Measurements from ENCODE around the gene TMEM45A. TPM values are rescaled to one million over a fixed set of nuclear protein-coding genes. Genes with fewer than 3 reads are reported as not detected.

Gene TMEM45A
- total and polyA plus RNA-seq, 4 donors, result 16.7 to 31.3 (median 21.5) TPM

GRCh38 chr3:100480081-100480480 is 12.3 kb upstream of the TMEM45A start:
- H3K4me3 ChIP-seq (ENCODE audit: low read depth, low read length), result no peak overlapping the region
- H3K27me3 ChIP-seq (ENCODE audit: control insufficient read depth, insufficient read depth, low read length), result no peaks in the 10 kb centered on the region
- no peaks in the 10 kb centered on the region for H3K4me1 ChIP-seq (ENCODE audit: control insufficient read depth, insufficient read depth, low read length)
- H3K9me3 ChIP-seq (ENCODE audit: control insufficient read depth, insufficient read depth, low read length), result no peaks in the 10 kb centered on the region
- no peak for DNase-seq (ENCODE audit: low read depth in 4 of 6, low spot score in 6 of 6)
- H3K27ac ChIP-seq (ENCODE audit: low read depth, low read length), result no peak overlapping the region
- H3K36me3 ChIP-seq (ENCODE audit: control insufficient read depth, insufficient read depth, low read length), result no peaks in the 10 kb centered on the region
- 79% methylated on average over 3 of the region's 5 CpGs for WGBS (ENCODE audit: insufficient coverage)

GRCh38 chr3:100482176-100482575 is 10.2 kb upstream of the TMEM45A start:
- no peak overlapping the region for H3K4me3 ChIP-seq (ENCODE audit: low read depth, low read length)
- no peaks in the 10 kb centered on the region for H3K9me3 ChIP-seq (ENCODE audit: control insufficient read depth, insufficient read depth, low read length)
- H3K4me1 ChIP-seq (ENCODE audit: control insufficient read depth, insufficient read depth, low read length), result no peaks in the 10 kb centered on the region
- no peaks in the 10 kb centered on the region for H3K36me3 ChIP-seq (ENCODE audit: control insufficient read depth, insufficient read depth, low read length)
- H3K27me3 ChIP-seq (ENCODE audit: control insufficient read depth, insufficient read depth, low read length), result no peaks in the 10 kb centered on the region
- no peak for DNase-seq (ENCODE audit: low read depth in 4 of 6, low spot score in 6 of 6)
- H3K27ac ChIP-seq (ENCODE audit: low read depth, low read length), result no peak overlapping the region
- WGBS (ENCODE audit: insufficient coverage), result no CpG with 5 or more reads among the region's 2 CpGs

GRCh38 chr3:100483529-100483928 is 8.9 kb upstream of the TMEM45A start:
- Histone ChIP-seq H3K27me3 (ENCODE audit: control insufficient read depth, insufficient read depth, low read length) (no peaks in the 10 kb centered on the region), H3K4me1 (ENCODE audit: control insufficient read depth, insufficient read depth, low read length) (no peaks in the 10 kb centered on the region), H3K36me3 (ENCODE audit: control insufficient read depth, insufficient read depth, low read length) (no peaks in the 10 kb centered on the region), H3K9me3 (ENCODE audit: control insufficient read depth, insufficient read depth, low read length) (no peaks in the 10 kb centered on the region), H3K27ac (ENCODE audit: low read depth, low read length) (no peak overlapping the region), H3K4me3 (ENCODE audit: low read depth, low read length) (no peak overlapping the region)
- DNase-seq (ENCODE audit: low read depth in 4 of 6, low spot score in 6 of 6), result no peak
- WGBS (ENCODE audit: insufficient coverage), result 100% methylated on average over 1 of the region's 1 CpG

- Histone ChIP-seq H3K27me3 (ENCODE audit: control insufficient read depth, insufficient read depth, low read length) (no peaks in the 10 kb centered on the region), H3K4me1 (ENCODE audit: control insufficient read depth, insufficient read depth, low read length) (no peaks in the 10 kb centered on the region), H3K36me3 (ENCODE audit: control insufficient read depth, insufficient read depth, low read length) (no peaks in the 10 kb centered on the region), H3K27ac (ENCODE audit: low read depth, low read length) (no peak overlapping the region), H3K9me3 (ENCODE audit: control insufficient read depth, insufficient read depth, low read length) (no peaks in the 10 kb centered on the region), H3K4me3 (ENCODE audit: low read depth, low read length) (no peak overlapping the region)
- DNase-seq (ENCODE audit: low read depth in 4 of 6, low spot score in 6 of 6), result no peak
- WGBS (ENCODE audit: insufficient coverage), result 71% methylated on average over 1 of the region's 2 CpGs
Measured at GRCh38 chr3:100486808-100487207, 5.6 kb upstream of the TMEM45A start.

GRCh38 chr3:100489118-100489517 is 3.3 kb upstream of the TMEM45A start:
- no peak for DNase-seq (ENCODE audit: low read depth in 4 of 6, low spot score in 6 of 6)
- Histone ChIP-seq H3K27me3 (ENCODE audit: control insufficient read depth, insufficient read depth, low read length) (no peaks in the 10 kb centered on the region), H3K36me3 (ENCODE audit: control insufficient read depth, insufficient read depth, low read length) (no peaks in the 10 kb centered on the region), H3K9me3 (ENCODE audit: control insufficient read depth, insufficient read depth, low read length) (no peaks in the 10 kb centered on the region), H3K4me1 (ENCODE audit: control insufficient read depth, insufficient read depth, low read length) (peaks cover 4% of the 10 kb centered on the region), H3K27ac (ENCODE audit: low read depth, low read length) (no peak overlapping the region), H3K4me3 (ENCODE audit: low read depth, low read length) (no peak overlapping the region)
- WGBS (ENCODE audit: insufficient coverage), result no CpG with 5 or more reads among the region's 1 CpG

GRCh38 chr3:100496711-100497261 is 4.4 kb downstream of the TMEM45A start:
- Histone ChIP-seq H3K4me1 (ENCODE audit: control insufficient read depth, insufficient read depth, low read length) (peaks cover 4% of the 10 kb centered on the region), H3K36me3 (ENCODE audit: control insufficient read depth, insufficient read depth, low read length) (no peaks in the 10 kb centered on the region)
- no peak for DNase-seq (ENCODE audit: low read depth in 4 of 6, low spot score in 6 of 6)

GRCh38 chr3:100499651-100500050 is 7.2 kb downstream of the TMEM45A start:
- H3K27ac ChIP-seq (ENCODE audit: low read depth, low read length), result no peak overlapping the region
- no peaks in the 10 kb centered on the region for H3K27me3 ChIP-seq (ENCODE audit: control insufficient read depth, insufficient read depth, low read length)
- no CpG with 5 or more reads among the region's 4 CpGs for WGBS (ENCODE audit: insufficient coverage)

More at GRCh38 chr3:100496711-100497261, 4.4 kb downstream of the TMEM45A start:
- Histone ChIP-seq H3K4me3 (ENCODE audit: low read depth, low read length) (no peak overlapping the region), H3K27ac (ENCODE audit: low read depth, low read length) (no peak overlapping the region), H3K9me3 (ENCODE audit: control insufficient read depth, insufficient read depth, low read length) (no peaks in the 10 kb centered on the region), H3K27me3 (ENCODE audit: control insufficient read depth, insufficient read depth, low read length) (no peaks in the 10 kb centered on the region)

GRCh38 chr3:100500320-100500880 is 8.0 kb downstream of the TMEM45A start:
- DNase-seq (ENCODE audit: low read depth in 4 of 6, low spot score in 6 of 6), result no peak
- WGBS (ENCODE audit: insufficient coverage), result 86% methylated on average over 7 of the region's 8 CpGs

More at GRCh38 chr3:100499651-100500050, 7.2 kb downstream of the TMEM45A start:
- DNase-seq (ENCODE audit: low read depth in 4 of 6, low spot score in 6 of 6), result no peak
- H3K4me3 ChIP-seq (ENCODE audit: low read depth, low read length), result no peak overlapping the region
- H3K4me1 ChIP-seq (ENCODE audit: control insufficient read depth, insufficient read depth, low read length), result no peaks in the 10 kb centered on the region
- no peaks in the 10 kb centered on the region for H3K9me3 ChIP-seq (ENCODE audit: control insufficient read depth, insufficient read depth, low read length)
- no peaks in the 10 kb centered on the region for H3K36me3 ChIP-seq (ENCODE audit: control insufficient read depth, insufficient read depth, low read length)

GRCh38 chr3:100503448-100503847 is 11.0 kb downstream of the TMEM45A start:
- Histone ChIP-seq H3K27ac (ENCODE audit: low read depth, low read length) (no peak overlapping the region), H3K27me3 (ENCODE audit: control insufficient read depth, insufficient read depth, low read length) (no peaks in the 10 kb centered on the region), H3K4me1 (ENCODE audit: control insufficient read depth, insufficient read depth, low read length) (no peaks in the 10 kb centered on the region), H3K36me3 (ENCODE audit: control insufficient read depth, insufficient read depth, low read length) (no peaks in the 10 kb centered on the region), H3K9me3 (ENCODE audit: control insufficient read depth, insufficient read depth, low read length) (no peaks in the 10 kb centered on the region), H3K4me3 (ENCODE audit: low read depth, low read length) (no peak overlapping the region)
- no CpG with 5 or more reads among the region's 1 CpG for WGBS (ENCODE audit: insufficient coverage)
- no peak for DNase-seq (ENCODE audit: low read depth in 4 of 6, low spot score in 6 of 6)

More at GRCh38 chr3:100500320-100500880, 8.0 kb downstream of the TMEM45A start:
- no peak overlapping the region for H3K4me3 ChIP-seq (ENCODE audit: low read depth, low read length)
- H3K27ac ChIP-seq (ENCODE audit: low read depth, low read length), result no peak overlapping the region
- H3K4me1 ChIP-seq (ENCODE audit: control insufficient read depth, insufficient read depth, low read length), result no peaks in the 10 kb centered on the region
- H3K9me3 ChIP-seq (ENCODE audit: control insufficient read depth, insufficient read depth, low read length), result no peaks in the 10 kb centered on the region
- H3K36me3 ChIP-seq (ENCODE audit: control insufficient read depth, insufficient read depth, low read length), result no peaks in the 10 kb centered on the region
- H3K27me3 ChIP-seq (ENCODE audit: control insufficient read depth, insufficient read depth, low read length), result no peaks in the 10 kb centered on the region

- Histone ChIP-seq H3K4me1 (ENCODE audit: control insufficient read depth, insufficient read depth, low read length) (no peaks in the 10 kb centered on the region), H3K27ac (ENCODE audit: low read depth, low read length) (no peak overlapping the region), H3K36me3 (ENCODE audit: control insufficient read depth, insufficient read depth, low read length) (no peaks in the 10 kb centered on the region), H3K4me3 (ENCODE audit: low read depth, low read length) (no peak overlapping the region), H3K9me3 (ENCODE audit: control insufficient read depth, insufficient read depth, low read length) (no peaks in the 10 kb centered on the region), H3K27me3 (ENCODE audit: control insufficient read depth, insufficient read depth, low read length) (no peaks in the 10 kb centered on the region)
- DNase-seq (ENCODE audit: low read depth in 4 of 6, low spot score in 6 of 6), result no peak
- whole genome bisulfite sequencing (ENCODE audit: insufficient coverage), result 100% methylated on average over 1 of the region's 2 CpGs
Measured at GRCh38 chr3:100506355-100506754, 13.9 kb downstream of the TMEM45A start.

Measured in spinal cord (tissue), 10 donors.